HepG2 (cell line): ENCODE results near the gene THSD4. TPM values are rescaled to one million over a fixed set of nuclear protein-coding genes. Genes with fewer than 3 reads are reported as not detected.
A peak's percentile ranks its signal among the peaks of the same experiment; 100 is the strongest.

ENCODE experiments used
- CSRNP1 ChIP-seq: sonication (generic); formaldehyde crosslinking; IDR thresholded peaks from 2 replicates; pipeline ENCODE4 v1.8.1; 2023; ENCODE audit warnings: mild to moderate bottlenecking, missing genetic modification reagents
- FOXC1 ChIP-seq: sonication (generic); formaldehyde crosslinking; IDR thresholded peaks from 2 replicates; pipeline ENCODE4 v1.8.0; 2022; ENCODE audit warnings: mild to moderate bottlenecking, missing genetic modification reagents, borderline replicate concordance
- ISL2 ChIP-seq: sonication (generic); formaldehyde crosslinking; IDR thresholded peaks from 2 replicates; pipeline ENCODE4 v1.5.0; 2020; ENCODE audit warnings: missing genetic modification reagents
- NFKB2 ChIP-seq: sonication (generic); formaldehyde crosslinking; IDR thresholded peaks from 2 replicates; pipeline ENCODE4 v1.4.0; 2020; ENCODE audit warnings: missing genetic modification reagents, borderline replicate concordance
- NR2F1 ChIP-seq, 2 experiments: fragments of 450-650 bp in 1 of 2; formaldehyde crosslinking in 1 of 2; IDR thresholded peaks; 2 replicates each; pipeline versions ENCODE4 v1.5.0 to v1.6.1; 2016 to 2020; ENCODE audit warnings: mild to moderate bottlenecking in 1 of 2, missing compliant biosample characterization in 1 of 2, missing genetic modification reagents in 1 of 2, moderate library complexity in 1 of 2
- PPARG ChIP-seq: conservative IDR thresholded peaks from 2 replicates; pipeline ENCODE4 v1.6.1; 2016; ENCODE audit warnings: missing biosample characterization, missing genetic modification reagents
- SATB2 ChIP-seq: sonication (generic); formaldehyde crosslinking; IDR thresholded peaks from 2 replicates; pipeline ENCODE4 v1.5.0; 2020; ENCODE audit warnings: missing genetic modification reagents
- SNAPC4 ChIP-seq: sonication (generic); formaldehyde crosslinking; IDR thresholded peaks from 2 replicates; pipeline ENCODE4 v1.4.0; 2020; ENCODE audit warnings: mild to moderate bottlenecking, missing genetic modification reagents
- SRSF4 ChIP-seq: fragments of 200-400 bp; formaldehyde crosslinking; IDR thresholded peaks from one replicate; pipeline ENCODE4 v1.6.1; 2018; ENCODE audit warnings: mild to moderate bottlenecking, low read depth, low read length, moderate library complexity; ENCODE audit not compliant: poor library complexity, severe bottlenecking
- ZBTB21 ChIP-seq: sonication (generic); formaldehyde crosslinking; IDR thresholded peaks from 2 replicates; pipeline ENCODE4 v1.4.0; 2020; ENCODE audit warnings: missing genetic modification reagents
- ZNF143 ChIP-seq: sonication (generic); formaldehyde crosslinking; IDR thresholded peaks from 2 replicates; pipeline ENCODE4 v1.4.0; 2020; ENCODE audit warnings: missing genetic modification reagents
- ZNF24 ChIP-seq: fragments of 450-650 bp; IDR thresholded peaks from 2 replicates; pipeline ENCODE4 v1.6.1; 2017; ENCODE audit warnings: antibody characterized with exemption, mild to moderate bottlenecking
- ZNF749 ChIP-seq: sonication (generic); formaldehyde crosslinking; IDR thresholded peaks from 2 replicates; pipeline ENCODE4 v1.8.0; 2022; ENCODE audit warnings: mild to moderate bottlenecking, missing genetic modification reagents, moderate library complexity, borderline replicate concordance
- ZNF775 ChIP-seq: sonication (generic); formaldehyde crosslinking; IDR thresholded peaks from 2 replicates; pipeline ENCODE4 v1.4.0; 2020; ENCODE audit warnings: missing genetic modification reagents, mild to moderate bottlenecking, moderate library complexity, borderline replicate concordance
- polyA plus RNA-seq, 8 experiments: library from polyadenylated mRNA; depleted of rRNA in 3 of 8; stranded (reverse) in 7 of 8; unstranded in 1 of 8; fragments of >200 nt; fragmentation: Illumina TruSeq in 4 of 8; extraction: Trizol in 4 of 8; gene quantifications; 2 replicates each; pipeline versions ENCODE4 v1.2.1 to v1.2.3, GENCODE V29; 2011 to 2016; ENCODE audit warnings: low read depth in 4 of 8, missing spikeins in 1 of 8, mixed read lengths in 1 of 8; ENCODE audit not compliant: insufficient read depth in 1 of 8
- total RNA-seq, 5 experiments: library from RNA; depleted of rRNA; stranded (reverse); fragments of >200 nt; fragmentation: Illumina TruSeq; extraction: Trizol; gene quantifications; 2 replicates each; pipeline ENCODE4 v1.2.3, GENCODE V29; 2016; ENCODE audit warnings: low read depth in 1 of 5
- TF ChIP-seq, protein P1 (sequence below): sonication (generic); formaldehyde crosslinking; IDR thresholded peaks from 2 replicates; pipeline ENCODE4 v1.8.0; 2022; ENCODE audit warnings: mild to moderate bottlenecking, missing genetic modification reagents
- TF ChIP-seq, protein P2 (sequence below): sonication (generic); formaldehyde crosslinking; IDR thresholded peaks from 2 replicates; pipeline ENCODE4 v1.8.0; 2023; ENCODE audit warnings: mild to moderate bottlenecking, missing genetic modification reagents
- TF ChIP-seq, protein P3 (sequence below): sonication (generic); formaldehyde crosslinking; IDR thresholded peaks from 2 replicates; pipeline ENCODE4 v1.8.1; 2023; ENCODE audit warnings: mild to moderate bottlenecking, inconsistent platforms, moderate library complexity, missing genetic modification reagents, borderline replicate concordance

Gene THSD4
- total and polyA plus RNA-seq, 2 of the 13 experiments (the other 11 are each of a cell fraction or from before 2014, with no cell fraction given) = 0.07 to 0.21 TPM

- TF ChIP-seq, protein P1, sequence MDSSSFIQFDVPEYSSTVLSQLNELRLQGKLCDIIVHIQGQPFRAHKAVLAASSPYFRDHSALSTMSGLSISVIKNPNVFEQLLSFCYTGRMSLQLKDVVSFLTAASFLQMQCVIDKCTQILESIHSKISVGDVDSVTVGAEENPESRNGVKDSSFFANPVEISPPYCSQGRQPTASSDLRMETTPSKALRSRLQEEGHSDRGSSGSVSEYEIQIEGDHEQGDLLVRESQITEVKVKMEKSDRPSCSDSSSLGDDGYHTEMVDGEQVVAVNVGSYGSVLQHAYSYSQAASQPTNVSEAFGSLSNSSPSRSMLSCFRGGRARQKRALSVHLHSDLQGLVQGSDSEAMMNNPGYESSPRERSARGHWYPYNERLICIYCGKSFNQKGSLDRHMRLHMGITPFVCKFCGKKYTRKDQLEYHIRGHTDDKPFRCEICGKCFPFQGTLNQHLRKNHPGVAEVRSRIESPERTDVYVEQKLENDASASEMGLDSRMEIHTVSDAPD (CRISPR knock-in tag) = no peak
- TF ChIP-seq, protein P2, sequence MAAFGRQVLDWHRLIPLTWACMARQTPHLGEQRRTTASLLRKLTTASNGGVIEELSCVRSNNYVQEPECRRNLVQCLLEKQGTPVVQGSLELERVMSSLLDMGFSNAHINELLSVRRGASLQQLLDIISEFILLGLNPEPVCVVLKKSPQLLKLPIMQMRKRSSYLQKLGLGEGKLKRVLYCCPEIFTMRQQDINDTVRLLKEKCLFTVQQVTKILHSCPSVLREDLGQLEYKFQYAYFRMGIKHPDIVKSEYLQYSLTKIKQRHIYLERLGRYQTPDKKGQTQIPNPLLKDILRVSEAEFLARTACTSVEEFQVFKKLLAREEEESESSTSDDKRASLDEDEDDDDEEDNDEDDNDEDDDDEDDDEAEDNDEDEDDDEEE (CRISPR knock-in tag) = no peak
- TF ChIP-seq FOXC1 (no peak), ZNF24 (no peak), ISL2 (CRISPR knock-in tag) (peak; percentile 41; the same call in 1 of the 2 replicates), CSRNP1 (CRISPR knock-in tag) (no peak), ZNF749 (CRISPR knock-in tag) (no peak), NFKB2 (CRISPR knock-in tag) (0 out of 2 replicates have a peak, but pooled peaks have one; percentile 5), PPARG (CRISPR knock-in tag) (peak; percentile 71), ZNF143 (CRISPR knock-in tag) (no peak), ZNF775 (CRISPR knock-in tag) (no peak), SNAPC4 (CRISPR knock-in tag) (no peak), NR2F1 (CRISPR knock-in tag; IDR thresholded peaks at IDR 0.05) (no peak; a peak in 1 of 4 replicates), SATB2 (CRISPR knock-in tag) (no peak), SRSF4 (no peak), ZBTB21 (peak; percentile 70; the same call in 1 of the 2 replicates)
- TF ChIP-seq, protein P3, sequence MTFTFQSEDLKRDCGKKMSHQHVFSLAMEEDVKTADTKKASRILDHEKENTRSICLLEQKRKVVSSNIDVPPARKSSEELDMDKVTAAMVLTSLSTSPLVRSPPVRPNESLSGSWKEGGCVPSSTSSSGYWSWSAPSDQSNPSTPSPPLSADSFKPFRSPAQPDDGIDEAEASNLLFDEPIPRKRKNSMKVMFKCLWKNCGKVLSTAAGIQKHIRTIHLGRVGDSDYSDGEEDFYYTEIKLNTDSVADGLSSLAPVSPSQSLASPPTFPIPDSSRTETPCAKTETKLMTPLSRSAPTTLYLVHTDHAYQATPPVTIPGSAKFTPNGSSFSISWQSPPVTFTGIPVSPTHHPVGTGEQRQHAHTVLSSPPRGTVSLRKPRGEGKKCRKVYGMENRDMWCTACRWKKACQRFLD (CRISPR knock-in tag) = no peak
Measured at GRCh38 chr15:71747128-71748083, 632.1 kb downstream of the THSD4 start (continued).
